ENCODE results near the gene TCOF1. TPM values are rescaled to one million over a fixed set of nuclear protein-coding genes. Genes with fewer than 3 reads are reported as not detected.

TCOF1 gene
- total and polyA plus RNA-seq, 3 donors from 2014 or later: 22.9 to 52.8 (median 46.6) TPM

DNA sequence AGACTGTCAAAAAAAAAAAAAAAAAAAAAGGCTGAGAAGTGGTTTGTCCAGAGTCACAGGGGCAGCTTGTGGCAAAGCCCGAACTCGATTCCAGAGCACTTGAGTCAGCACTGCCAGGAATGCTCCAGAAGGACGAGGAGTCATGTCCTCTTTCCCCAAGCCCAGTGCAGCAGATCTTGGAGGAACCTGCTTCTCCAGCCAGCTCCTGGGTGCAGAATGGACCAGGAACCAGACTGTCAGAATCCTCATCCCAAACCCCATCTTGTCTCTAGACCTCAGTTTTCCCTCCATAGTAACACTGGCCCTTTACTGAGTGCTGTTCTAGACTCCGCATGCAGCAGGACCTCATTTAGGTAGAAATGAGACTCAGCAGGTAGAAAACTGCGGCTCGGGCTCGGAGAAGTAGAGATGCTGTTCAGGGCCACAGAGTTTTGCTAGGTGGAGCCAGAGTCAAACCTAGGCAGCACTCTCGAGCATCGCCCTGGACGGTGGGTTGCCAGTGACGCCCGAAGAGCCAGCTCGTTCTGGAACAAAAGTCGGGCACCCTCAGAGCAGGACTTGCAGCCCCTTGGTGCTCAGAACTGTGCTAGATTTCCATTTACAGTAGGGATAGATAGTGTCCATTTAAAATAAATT lies 39.8 kb downstream of the TCOF1 start:
- 94 to 95% methylated on average over 13 to 14 of the region's 14 CpGs for WGBS, 2 donors
- H3K27me3 ChIP-seq: no peaks in the 10 kb centered on the region
- TF ChIP-seq POLR2A (IDR thresholded peaks at IDR 0.05): no peak
- TF ChIP-seq, protein P1, sequence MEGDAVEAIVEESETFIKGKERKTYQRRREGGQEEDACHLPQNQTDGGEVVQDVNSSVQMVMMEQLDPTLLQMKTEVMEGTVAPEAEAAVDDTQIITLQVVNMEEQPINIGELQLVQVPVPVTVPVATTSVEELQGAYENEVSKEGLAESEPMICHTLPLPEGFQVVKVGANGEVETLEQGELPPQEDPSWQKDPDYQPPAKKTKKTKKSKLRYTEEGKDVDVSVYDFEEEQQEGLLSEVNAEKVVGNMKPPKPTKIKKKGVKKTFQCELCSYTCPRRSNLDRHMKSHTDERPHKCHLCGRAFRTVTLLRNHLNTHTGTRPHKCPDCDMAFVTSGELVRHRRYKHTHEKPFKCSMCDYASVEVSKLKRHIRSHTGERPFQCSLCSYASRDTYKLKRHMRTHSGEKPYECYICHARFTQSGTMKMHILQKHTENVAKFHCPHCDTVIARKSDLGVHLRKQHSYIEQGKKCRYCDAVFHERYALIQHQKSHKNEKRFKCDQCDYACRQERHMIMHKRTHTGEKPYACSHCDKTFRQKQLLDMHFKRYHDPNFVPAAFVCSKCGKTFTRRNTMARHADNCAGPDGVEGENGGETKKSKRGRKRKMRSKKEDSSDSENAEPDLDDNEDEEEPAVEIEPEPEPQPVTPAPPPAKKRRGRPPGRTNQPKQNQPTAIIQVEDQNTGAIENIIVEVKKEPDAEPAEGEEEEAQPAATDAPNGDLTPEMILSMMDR (IDR thresholded peaks at IDR 0.05): no peak
- H3K36me3 ChIP-seq (ENCODE audit: low read depth, missing control alignments): no peaks in the 10 kb centered on the region
- no peaks in the 10 kb centered on the region for H3K4me1 ChIP-seq
- no peak overlapping the region for H3K4me3 ChIP-seq
- no peaks in the 10 kb centered on the region for H3K9me3 ChIP-seq
- no peak overlapping the region for H3K27ac ChIP-seq
- no peak for DNase-seq
- intact Hi-C loops (cut with DNase I; ENCODE audit: low total_unique reads): no loop called here

DNA sequence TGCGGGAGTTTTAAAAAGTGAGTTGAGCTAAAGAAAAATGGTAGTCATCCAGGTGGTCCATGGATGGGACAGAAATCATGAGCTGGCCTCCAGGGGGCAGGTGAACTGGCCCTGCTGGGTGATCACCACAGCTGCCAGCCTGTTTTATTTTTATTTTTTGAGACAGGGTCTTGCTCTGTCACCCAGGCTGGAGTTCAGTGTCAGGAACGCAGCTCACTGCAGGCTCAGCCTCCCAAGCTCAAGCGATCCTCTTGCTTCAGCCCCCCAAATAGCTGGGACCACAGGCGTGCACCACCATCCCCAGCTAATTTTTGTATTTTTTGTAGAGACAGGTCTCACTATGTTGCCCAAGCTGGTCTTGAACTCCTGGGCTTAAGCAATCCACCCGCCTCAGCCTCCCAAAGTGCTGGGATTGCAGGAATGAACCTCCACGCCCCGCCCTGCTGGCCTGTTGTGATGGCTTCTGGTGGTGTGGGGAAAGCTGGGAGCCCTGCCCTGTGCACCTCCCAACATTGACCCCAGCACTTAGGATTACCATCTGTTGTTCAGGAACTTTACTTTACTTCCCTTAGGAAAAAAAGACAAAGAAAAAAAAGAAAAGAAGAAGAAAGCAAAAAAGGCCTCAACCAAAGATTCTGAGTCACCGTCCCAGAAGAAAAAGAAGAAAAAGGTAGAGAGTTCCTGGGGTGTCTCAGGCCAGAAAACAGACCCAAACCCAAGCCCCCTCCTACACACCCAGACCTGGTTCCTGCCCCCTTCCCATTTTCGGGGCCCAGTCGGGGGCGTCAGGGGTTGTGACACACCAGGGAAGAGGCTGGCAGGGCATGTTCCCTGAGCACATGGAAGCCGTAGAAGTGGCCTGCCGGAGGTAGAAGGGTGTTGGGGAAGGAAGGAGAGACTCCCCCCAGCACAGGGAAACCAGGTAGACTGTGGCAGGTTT lies 40.6 kb downstream of the TCOF1 start:
- Histone ChIP-seq H3K27ac (no peak overlapping the region), H3K27me3 (no peaks in the 10 kb centered on the region), H3K4me3 (no peak overlapping the region), H3K36me3 (ENCODE audit: low read depth, missing control alignments) (no peaks in the 10 kb centered on the region), H3K9me3 (no peaks in the 10 kb centered on the region), H3K4me1 (no peaks in the 10 kb centered on the region)
- TF ChIP-seq, protein P1 (IDR thresholded peaks at IDR 0.05): peak in 1 of 3 experiments; percentile 9
- TF ChIP-seq POLR2A (IDR thresholded peaks at IDR 0.05): no peak
- DNase-seq: no peak
- 91 to 94% methylated on average over 13 of the region's 13 CpGs for WGBS, 2 donors
- intact Hi-C loops (cut with DNase I; ENCODE audit: low total_unique reads): no loop called here

DNA sequence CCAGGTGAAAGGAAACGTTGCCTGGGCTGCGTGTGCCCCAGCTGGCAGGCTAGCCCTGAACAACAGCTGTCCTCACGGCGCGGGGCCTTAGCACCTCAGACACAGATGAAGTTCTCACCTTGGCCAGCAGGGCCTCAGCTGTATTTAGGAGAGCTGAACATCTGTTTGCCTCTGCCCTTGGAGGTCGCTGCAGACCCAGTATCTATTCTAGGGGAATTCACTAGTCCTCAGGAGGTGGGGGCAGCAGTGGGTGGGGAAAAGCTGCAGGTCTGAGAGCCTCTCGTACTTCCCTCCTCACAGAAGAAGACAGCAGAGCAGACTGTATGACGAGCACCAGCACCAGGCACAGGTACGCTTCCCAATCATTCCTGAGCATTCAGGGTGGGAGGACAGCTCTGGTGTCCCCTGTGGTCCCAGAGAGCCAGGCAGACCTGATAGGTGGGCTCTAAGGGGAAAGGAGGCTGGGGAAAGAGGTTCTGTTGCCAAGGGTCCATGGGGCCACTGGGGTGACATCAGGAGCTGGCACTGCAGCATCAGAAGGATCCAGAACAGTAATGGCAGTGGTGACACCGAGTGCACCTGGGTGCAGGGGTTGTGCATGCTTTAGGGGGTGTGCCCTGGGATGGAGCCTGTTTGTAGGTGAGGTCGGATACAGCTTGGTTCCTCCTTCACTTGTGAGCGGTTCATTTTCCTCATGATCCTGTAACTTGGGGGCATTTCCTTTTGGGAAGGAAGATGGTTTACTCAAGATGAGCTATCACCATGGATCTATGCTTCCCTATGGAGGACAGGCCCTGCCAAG lies 41.4 kb downstream of the TCOF1 start:
- Histone ChIP-seq H3K9me3 (no peaks in the 10 kb centered on the region), H3K27me3 (no peaks in the 10 kb centered on the region), H3K4me3 (no peak overlapping the region), H3K36me3 (ENCODE audit: low read depth, missing control alignments) (no peaks in the 10 kb centered on the region), H3K4me1 (no peaks in the 10 kb centered on the region), H3K27ac (no peak overlapping the region)
- no peak for DNase-seq
- WGBS, 2 donors: 64 to 98% methylated on average over 8 to 12 of the region's 12 CpGs
- intact Hi-C loops (cut with DNase I; ENCODE audit: low total_unique reads): no loop called here
- no peak for TF ChIP-seq POLR2A (IDR thresholded peaks at IDR 0.05)
- TF ChIP-seq, protein P1 (IDR thresholded peaks at IDR 0.05): peak in 1 of 3 experiments; percentile 5

DNA sequence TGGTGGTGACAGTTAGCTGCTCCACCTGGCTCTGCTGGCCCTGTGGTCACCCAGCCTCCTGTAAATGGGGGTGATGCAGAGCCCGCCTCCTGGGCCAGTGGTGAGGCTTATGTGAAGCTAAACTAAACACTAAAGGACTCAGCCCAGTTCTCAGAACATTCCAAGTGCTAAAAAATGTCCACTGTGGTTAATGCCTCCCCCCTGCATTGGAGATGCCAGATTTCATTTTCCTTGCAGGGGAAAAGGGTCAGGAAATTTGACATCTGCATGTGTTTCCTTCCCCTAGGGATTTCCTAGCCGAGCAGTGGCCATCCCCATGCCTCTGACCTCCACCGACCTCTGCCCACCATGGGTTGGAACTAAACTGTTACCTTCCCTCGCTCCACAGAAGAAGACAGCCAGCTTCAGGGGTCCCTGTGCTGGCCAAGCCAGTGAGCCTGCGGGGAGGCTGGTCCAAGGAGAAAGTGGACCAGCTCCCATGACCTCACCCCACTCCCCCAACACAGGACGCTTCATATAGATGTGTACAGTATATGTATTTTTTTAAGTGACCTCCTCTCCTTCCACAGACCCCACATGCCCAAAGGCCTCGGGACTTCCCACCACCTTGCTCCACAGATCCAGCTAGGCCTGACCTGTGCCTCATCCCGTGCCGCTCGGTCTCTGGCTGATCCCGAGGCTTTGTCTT lies 42.2 kb downstream of the TCOF1 start:
- H3K9me3 ChIP-seq: no peaks in the 10 kb centered on the region
- H3K4me3 ChIP-seq: no peak overlapping the region
- no peaks in the 10 kb centered on the region for H3K27me3 ChIP-seq
- DNase-seq: no peak
- TF ChIP-seq, protein P1 (IDR thresholded peaks at IDR 0.05): no peak
- TF ChIP-seq POLR2A (IDR thresholded peaks at IDR 0.05): no peak
- intact Hi-C loops (cut with DNase I; ENCODE audit: low total_unique reads): no loop called here
- no peaks in the 10 kb centered on the region for H3K4me1 ChIP-seq
- WGBS, 2 donors: 84 to 89% methylated on average over 11 of the region's 11 CpGs
- no peak overlapping the region for H3K27ac ChIP-seq
- no peaks in the 10 kb centered on the region for H3K36me3 ChIP-seq (ENCODE audit: low read depth, missing control alignments)
